ENCODE results near the gene TRIM47.

The TRIM47 gene, protein sequence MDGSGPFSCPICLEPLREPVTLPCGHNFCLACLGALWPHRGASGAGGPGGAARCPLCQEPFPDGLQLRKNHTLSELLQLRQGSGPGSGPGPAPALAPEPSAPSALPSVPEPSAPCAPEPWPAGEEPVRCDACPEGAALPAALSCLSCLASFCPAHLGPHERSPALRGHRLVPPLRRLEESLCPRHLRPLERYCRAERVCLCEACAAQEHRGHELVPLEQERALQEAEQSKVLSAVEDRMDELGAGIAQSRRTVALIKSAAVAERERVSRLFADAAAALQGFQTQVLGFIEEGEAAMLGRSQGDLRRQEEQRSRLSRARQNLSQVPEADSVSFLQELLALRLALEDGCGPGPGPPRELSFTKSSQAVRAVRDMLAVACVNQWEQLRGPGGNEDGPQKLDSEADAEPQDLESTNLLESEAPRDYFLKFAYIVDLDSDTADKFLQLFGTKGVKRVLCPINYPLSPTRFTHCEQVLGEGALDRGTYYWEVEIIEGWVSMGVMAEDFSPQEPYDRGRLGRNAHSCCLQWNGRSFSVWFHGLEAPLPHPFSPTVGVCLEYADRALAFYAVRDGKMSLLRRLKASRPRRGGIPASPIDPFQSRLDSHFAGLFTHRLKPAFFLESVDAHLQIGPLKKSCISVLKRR

GRCh38 chr17:75878174-75878998, at the start of gene TRIM47:
Gene TRIM47, minus strand, starts transcription at chr17:75878581. Its CDS starts 33 bp downstream, at chr17:75878548.
- TF ChIP-seq ZBTB7A (IDR thresholded peaks at IDR 0.05; ENCODE audit: low read depth) (peak; percentile 94; the same call in 1 of the 2 replicates), EP300 (IDR thresholded peaks at IDR 0.05; ENCODE audit: borderline replicate concordance) (0 out of 2 replicates have a peak, but pooled peaks have one; percentile 12), TEAD4 (IDR thresholded peaks at IDR 0.05) (0 out of 2 replicates have a peak, but pooled peaks have one; percentile 14), NFIC (IDR thresholded peaks at IDR 0.05) (no peak; the same call in 1 of the 2 replicates)
- TF ChIP-seq, protein P1, sequence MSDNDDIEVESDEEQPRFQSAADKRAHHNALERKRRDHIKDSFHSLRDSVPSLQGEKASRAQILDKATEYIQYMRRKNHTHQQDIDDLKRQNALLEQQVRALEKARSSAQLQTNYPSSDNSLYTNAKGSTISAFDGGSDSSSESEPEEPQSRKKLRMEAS (IDR thresholded peaks at IDR 0.05): peak; percentile 76

- peak; percentile 53; the same call in 1 of the 2 replicates for TF ChIP-seq RAD21 (IDR thresholded peaks at IDR 0.05; ENCODE audit: low read depth)
- no peak for TF ChIP-seq CREB1 (IDR thresholded peaks at IDR 0.05; ENCODE audit: low read depth)
- no peak for TF ChIP-seq EGR1 (IDR thresholded peaks at IDR 0.05)
- TF ChIP-seq FOXM1 (IDR thresholded peaks at IDR 0.05; ENCODE audit: borderline replicate concordance, low read depth): no peak
Measured at GRCh38 chr17:75927286-75927922, 49.0 kb upstream of the TRIM47 start.

DNA sequence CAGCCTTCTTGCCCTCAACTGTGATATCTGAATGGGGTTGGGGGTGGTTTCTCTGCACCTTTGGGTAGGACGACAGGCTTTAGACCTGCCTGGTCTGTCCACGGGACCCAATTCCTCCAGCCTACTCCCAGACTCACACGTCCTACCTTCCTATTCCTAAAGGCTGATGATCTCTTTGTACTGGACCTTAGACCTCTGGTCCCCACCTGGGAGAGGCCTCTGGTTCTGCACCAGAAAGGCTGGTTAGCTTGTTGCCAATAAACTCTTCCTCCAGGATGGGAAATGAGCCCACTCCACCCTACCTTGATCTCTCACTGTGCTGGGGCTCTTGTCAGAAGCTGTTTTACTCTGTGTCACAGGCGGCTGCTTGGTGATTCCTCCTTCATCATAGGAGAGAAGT, 48.1 kb upstream of the TRIM47 start:
- TF ChIP-seq NFIC (IDR thresholded peaks at IDR 0.05) (no peak), TCF12 (IDR thresholded peaks at IDR 0.05; ENCODE audit: low read depth) (no peak), CREB1 (IDR thresholded peaks at IDR 0.05; ENCODE audit: low read depth) (no peak), RAD21 (IDR thresholded peaks at IDR 0.05; ENCODE audit: low read depth) (no peak), TEAD4 (IDR thresholded peaks at IDR 0.05) (no peak), TAF1 (IDR thresholded peaks at IDR 0.05; ENCODE audit: low read depth) (no peak), EP300 (IDR thresholded peaks at IDR 0.05; ENCODE audit: borderline replicate concordance) (no peak), EGR1 (IDR thresholded peaks at IDR 0.05) (no peak), YY1 (IDR thresholded peaks at IDR 0.05; ENCODE audit: low read depth) (no peak), CEBPB (IDR thresholded peaks at IDR 0.05) (no peak), FOXM1 (IDR thresholded peaks at IDR 0.05; ENCODE audit: borderline replicate concordance, low read depth) (no peak), ZBTB7A (IDR thresholded peaks at IDR 0.05; ENCODE audit: low read depth) (no peak)
- TF ChIP-seq, protein P2, sequence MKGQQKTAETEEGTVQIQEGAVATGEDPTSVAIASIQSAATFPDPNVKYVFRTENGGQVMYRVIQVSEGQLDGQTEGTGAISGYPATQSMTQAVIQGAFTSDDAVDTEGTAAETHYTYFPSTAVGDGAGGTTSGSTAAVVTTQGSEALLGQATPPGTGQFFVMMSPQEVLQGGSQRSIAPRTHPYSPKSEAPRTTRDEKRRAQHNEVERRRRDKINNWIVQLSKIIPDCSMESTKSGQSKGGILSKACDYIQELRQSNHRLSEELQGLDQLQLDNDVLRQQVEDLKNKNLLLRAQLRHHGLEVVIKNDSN (IDR thresholded peaks at IDR 0.05): no peak
- TF ChIP-seq, protein P1 (IDR thresholded peaks at IDR 0.05): no peak

GRCh38 chr17:75925912-75926311, 47.5 kb upstream of the TRIM47 start:
- TF ChIP-seq FOXM1 (IDR thresholded peaks at IDR 0.05; ENCODE audit: borderline replicate concordance, low read depth) (no peak), TCF12 (IDR thresholded peaks at IDR 0.05; ENCODE audit: low read depth) (no peak)

- TF ChIP-seq EGR1 (IDR thresholded peaks at IDR 0.05): no peak
- TF ChIP-seq FOXM1 (IDR thresholded peaks at IDR 0.05; ENCODE audit: borderline replicate concordance, low read depth): no peak
- no peak for TF ChIP-seq REST (IDR thresholded peaks at IDR 0.05; ENCODE audit: low read depth)
- TF ChIP-seq YY1 (IDR thresholded peaks at IDR 0.05; ENCODE audit: low read depth): no peak
- no peak for TF ChIP-seq EP300 (IDR thresholded peaks at IDR 0.05; ENCODE audit: borderline replicate concordance)
- no peak for TF ChIP-seq TEAD4 (IDR thresholded peaks at IDR 0.05)
- no peak for TF ChIP-seq CREB1 (IDR thresholded peaks at IDR 0.05; ENCODE audit: low read depth)
Measured at GRCh38 chr17:75925103-75925502, 46.7 kb upstream of the TRIM47 start.

DNA sequence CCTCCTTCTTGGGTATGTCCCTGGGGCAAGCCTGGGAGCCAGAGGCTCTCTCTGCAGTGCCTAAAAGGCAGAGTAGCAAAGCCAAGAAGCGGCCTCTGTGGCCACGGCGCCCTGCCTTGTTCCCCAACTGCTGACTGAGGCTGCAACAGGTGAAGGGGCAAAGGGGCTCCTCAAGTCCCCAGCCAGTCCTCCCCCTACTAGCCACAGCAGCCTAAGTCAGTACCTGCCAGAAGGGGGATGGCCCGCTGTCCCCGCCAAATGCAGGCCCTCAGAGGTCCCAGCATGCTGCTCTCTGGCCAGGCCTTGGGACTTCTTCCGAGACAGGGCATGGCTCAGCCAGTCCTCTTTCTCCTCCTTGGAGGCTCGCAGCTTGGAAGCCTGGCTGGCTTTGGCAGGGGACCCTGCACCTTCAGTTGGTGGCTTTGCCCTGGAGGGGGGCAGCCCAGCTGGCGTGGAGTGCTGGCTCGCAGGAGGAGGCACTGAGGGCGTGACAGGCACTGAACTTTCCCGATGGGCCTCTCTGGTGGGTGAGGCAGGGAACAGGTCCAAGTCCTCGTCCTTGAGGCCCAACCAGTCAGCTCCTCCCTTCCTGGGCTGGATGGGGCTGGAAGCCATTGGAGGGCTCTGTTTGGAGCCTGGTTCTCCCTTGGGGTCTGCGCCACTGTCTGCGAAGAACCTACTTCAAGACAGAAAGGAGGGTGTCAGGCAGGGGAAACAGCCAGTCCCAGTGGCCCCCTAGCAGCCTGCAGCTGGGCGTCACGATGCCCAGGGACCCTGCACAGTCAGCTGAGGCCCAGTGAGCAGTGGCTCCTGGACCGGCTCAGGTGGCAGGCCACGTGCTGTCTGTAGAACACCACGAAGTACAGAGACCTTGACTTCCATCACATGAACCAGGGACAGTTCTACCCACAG, 44.8 kb upstream of the TRIM47 start:
- TF ChIP-seq TAF1 (IDR thresholded peaks at IDR 0.05; ENCODE audit: low read depth) (no peak), NFIC (IDR thresholded peaks at IDR 0.05) (no peak), FOXM1 (IDR thresholded peaks at IDR 0.05; ENCODE audit: borderline replicate concordance, low read depth) (no peak), RAD21 (IDR thresholded peaks at IDR 0.05; ENCODE audit: low read depth) (no peak), REST (IDR thresholded peaks at IDR 0.05; ENCODE audit: low read depth) (no peak), YY1 (IDR thresholded peaks at IDR 0.05; ENCODE audit: low read depth) (no peak), EP300 (IDR thresholded peaks at IDR 0.05; ENCODE audit: borderline replicate concordance) (no peak), CEBPB (IDR thresholded peaks at IDR 0.05) (no peak), CREB1 (IDR thresholded peaks at IDR 0.05; ENCODE audit: low read depth) (no peak), TCF12 (IDR thresholded peaks at IDR 0.05; ENCODE audit: low read depth) (no peak), TEAD4 (IDR thresholded peaks at IDR 0.05) (no peak), EGR1 (IDR thresholded peaks at IDR 0.05) (no peak)
- TF ChIP-seq, protein P1 (IDR thresholded peaks at IDR 0.05): no peak
- TF ChIP-seq, protein P2 (IDR thresholded peaks at IDR 0.05): no peak

All from Ishikawa (cell line).